HCT116 (cell line): ENCODE data around the gene TPK1. TPM values are rescaled to one million over a fixed set of nuclear protein-coding genes. Genes with fewer than 3 reads are reported as not detected.

Experiments used
- ATAC-seq: fragments of 200-7000 bp; cut with Tn5 transposase; 2 replicates; pipeline ENCODE4 v1.9.1; 2020; ENCODE audit warnings: mild to moderate bottlenecking, moderate library complexity
- BruUV-seq: library from RNA; stranded (reverse); fragments of 400-500 nt; replicated peaks from 2 replicates; lab custom pipeline; 2021; lab: Mats Ljungman, UMichigan
- CTCF ChIA-PET: fragments of 300-600 bp; sonication (Branson Sonifier 250); formaldehyde crosslinking; loops from one replicate; lab custom pipeline; 2021; ENCODE audit warnings: antibody characterized with exemption; lab: Charles Lee
- POLR2A ChIA-PET: fragments of 300-600, 350-600 bp; sonication (Branson Sonifier 250); formaldehyde crosslinking; loops from one replicate; lab custom pipeline; 2021; ENCODE audit warnings: antibody characterized with exemption; lab: Charles Lee
- RAD21 ChIA-PET, 2 experiments: fragments of 300-600 bp; sonication (Branson Sonifier 250); formaldehyde crosslinking; loops; one replicate each; lab custom pipeline; 2023; ENCODE audit warnings: low total read pairs in 2 of 2; ENCODE audit not compliant: uncharacterized antibody in 2 of 2, unreplicated experiment in 2 of 2, low non-redundant PET in 1 of 2; lab: Charles Lee
- DNase-seq: peaks from one replicate; pipeline ENCODE4 v3.0.0-alpha.2; 2010; ENCODE audit warnings: low read depth, low spot score
- H2AFZ ChIP-seq: fragments of 200-600 bp; shearing (Covaris generic), sonication (generic); 2 replicates; pipeline ENCODE4 v1.6.1; 2017; ENCODE audit warnings: low read depth, mixed run types, mixed read lengths, antibody characterized with exemption, low read length; ENCODE audit not compliant: poor library complexity, severe bottlenecking
- H3K27ac ChIP-seq: 2 replicates; pipeline ENCODE4 v1.5.1; 2012; ENCODE audit warnings: low read depth, low read length
- H3K27me3 ChIP-seq: fragments of 200-600 bp; sonication (generic); 2 replicates; pipeline ENCODE4 v1.6.1; 2016; ENCODE audit warnings: mixed run types, low read length, mixed read lengths; ENCODE audit not compliant: insufficient read depth
- H3K36me3 ChIP-seq, 2 experiments: fragments of 200-500 bp in 1 of 2; fragments of 200-600 bp in 1 of 2; sonication (Bioruptor generic) in 1 of 2; sonication (generic) in 1 of 2; 2 replicates each; pipeline versions ENCODE4 v1.5.1 to v1.6.1; 2014 to 2016; ENCODE audit warnings: low read length in 2 of 2, inconsistent platforms in 1 of 2, mixed read lengths in 1 of 2, mixed run types in 1 of 2; ENCODE audit not compliant: insufficient read depth in 2 of 2, control insufficient read depth in 1 of 2
- H3K4me1 ChIP-seq, 2 experiments: fragments of 200-600 bp in 1 of 2; sonication (generic) in 1 of 2; 2 replicates each; pipeline versions ENCODE4 v1.5.1 to v1.6.1; 2012 to 2017; ENCODE audit warnings: low read length in 2 of 2, inconsistent platforms in 1 of 2, mild to moderate bottlenecking in 1 of 2, mixed read lengths in 1 of 2, mixed run types in 1 of 2, moderate library complexity in 1 of 2; ENCODE audit not compliant: insufficient read depth in 2 of 2, control insufficient read depth in 1 of 2
- H3K4me2 ChIP-seq: fragments of 200-600 bp; sonication (generic); 2 replicates; pipeline ENCODE4 v1.6.1; 2017; ENCODE audit warnings: mixed run types, low read length, mixed read lengths
- H3K4me3 ChIP-seq, 2 experiments: fragments of 200-600 bp in 1 of 2; sonication (generic) in 1 of 2; replicated peaks in 1 of 2; 2 replicates each; pipeline ENCODE4 v1.5.1; 2011 to 2016; ENCODE audit warnings: low read length in 2 of 2, control low read depth in 1 of 2, low read depth in 1 of 2, mild to moderate bottlenecking in 1 of 2, mixed read lengths in 1 of 2, mixed run types in 1 of 2
- H3K79me2 ChIP-seq: fragments of 200-600 bp; sonication (generic); 2 replicates; pipeline ENCODE4 v1.6.1; 2017; ENCODE audit warnings: mild to moderate bottlenecking, mixed run types, low read length, moderate library complexity, mixed read lengths; ENCODE audit not compliant: insufficient read depth
- H3K9ac ChIP-seq: fragments of 200-600 bp; sonication (generic); 2 replicates; pipeline ENCODE4 v1.6.1; 2016; ENCODE audit warnings: low read length, mixed read lengths
- H3K9me2 ChIP-seq: fragments of 200-600 bp; sonication (generic), shearing (Covaris generic); 2 replicates; pipeline ENCODE4 v1.6.1; 2017; ENCODE audit warnings: mixed run types, mild to moderate bottlenecking, moderate library complexity; ENCODE audit not compliant: insufficient read depth
- H3K9me3 ChIP-seq, 2 experiments: fragments of 200-500 bp in 1 of 2; fragments of 200-600 bp in 1 of 2; sonication (Bioruptor generic) in 1 of 2; sonication (generic) in 1 of 2; 2 replicates each; pipeline ENCODE4 v1.6.1; 2014 to 2017; ENCODE audit warnings: low read length in 2 of 2, mixed read lengths in 2 of 2, inconsistent platforms in 1 of 2, low read depth in 1 of 2, mild to moderate bottlenecking in 1 of 2, mixed run types in 1 of 2, moderate library complexity in 1 of 2; ENCODE audit not compliant: control insufficient read depth in 1 of 2, insufficient read depth in 1 of 2
- H4K20me1 ChIP-seq: fragments of 200-600 bp; sonication (generic), shearing (Covaris generic); 2 replicates; pipeline ENCODE4 v1.6.1; 2017; ENCODE audit warnings: mixed run types, mild to moderate bottlenecking, moderate library complexity; ENCODE audit not compliant: insufficient read depth
- ATF3 ChIP-seq: IDR thresholded peaks from 2 replicates; pipeline ENCODE4 v1.6.1; 2012
- EGR1 ChIP-seq: IDR thresholded peaks from 2 replicates; pipeline ENCODE4 v1.6.1; 2012; ENCODE audit warnings: low read depth
- EZH2 ChIP-seq: fragments of 200-600 bp; sonication (generic); IDR thresholded peaks from 2 replicates; pipeline ENCODE4 v1.6.1; 2017; ENCODE audit warnings: antibody characterized with exemption, mixed run types
- EZH2phosphoT487 ChIP-seq: fragments of 200-600 bp; IDR thresholded peaks from 2 replicates; pipeline ENCODE4 v1.6.1; 2018; ENCODE audit warnings: antibody characterized with exemption, borderline replicate concordance
- FOSL1 ChIP-seq: IDR thresholded peaks from 2 replicates; pipeline ENCODE4 v1.6.1; 2012; ENCODE audit warnings: low read depth
- MAX ChIP-seq: IDR thresholded peaks from 2 replicates; pipeline ENCODE4 v1.6.1; 2012
- SP1 ChIP-seq: IDR thresholded peaks from 2 replicates; pipeline ENCODE4 v1.6.1; 2012; ENCODE audit warnings: low read depth
- SRF ChIP-seq: IDR thresholded peaks from 2 replicates; pipeline ENCODE4 v1.6.1; 2012; ENCODE audit warnings: low read depth
- ZBTB33 ChIP-seq: IDR thresholded peaks from 2 replicates; pipeline ENCODE4 v1.6.1; 2011; ENCODE audit warnings: mild to moderate bottlenecking, low read length, moderate library complexity; ENCODE audit not compliant: insufficient replicate concordance; ENCODE audit errors: extremely low read depth
- ZNF274 ChIP-seq: fragments of 200-500 bp; sonication (Bioruptor generic); IDR thresholded peaks from 2 replicates; pipeline ENCODE4 v1.6.1; 2014; ENCODE audit warnings: mild to moderate bottlenecking, low read depth, low read length, inconsistent platforms
- intact Hi-C: fragments of 100-400 bp; cut with micrococcal nuclease; formaldehyde crosslinking; loops from 2 replicates; pipeline ENCODE4 v1.10.0; 2022
- total RNA-seq: library from RNA; stranded (reverse); gene quantifications from one replicate; pipeline ENCODE4 v1.2.1, GENCODE V29; 2021; ENCODE audit not compliant: unreplicated experiment

The TPK1 gene
- total RNA-seq, 1 experiment from 2014 or later = 5.4 TPM

GRCh38 chr7:144736880-144737493 lies 98.9 kb downstream of the TPK1 start:
- no peak for TF ChIP-seq SP1
- TF ChIP-seq, all 23 proteins: peak for 0
- Histone ChIP-seq H3K9me2 (no peaks in the 10 kb centered on the region), H3K4me1 (no peaks in the 10 kb centered on the region), H3K79me2 (no peaks in the 10 kb centered on the region), H3K4me2 (no peak overlapping the region), H4K20me1 (no peaks in the 10 kb centered on the region), H2AFZ (no peak overlapping the region), H3K36me3 (no peaks in the 10 kb centered on the region), H3K9me3 (no peaks in the 10 kb centered on the region), H3K4me3 (no peak overlapping the region), H3K27me3 (no peaks in the 10 kb centered on the region), H3K27ac (no peak overlapping the region), H3K9ac (no peak overlapping the region)
- BruUV-seq = no TSS peak
- RAD21 ChIA-PET = no interaction called here
- intact Hi-C loops = no loop called here
- CTCF ChIA-PET = no interaction called here
- ATAC-seq (no peak), DNase-seq (no peak)
- POLR2A ChIA-PET = no interaction called here

GRCh38 chr7:144735505-144736276 lies 100.2 kb downstream of the TPK1 start:
- Histone ChIP-seq H3K36me3 (no peaks in the 10 kb centered on the region), H3K27ac (no peak overlapping the region), H4K20me1 (no peaks in the 10 kb centered on the region), H3K9me2 (no peaks in the 10 kb centered on the region), H3K27me3 (no peaks in the 10 kb centered on the region), H3K9me3 (no peaks in the 10 kb centered on the region), H3K4me3 (no peak overlapping the region), H2AFZ (no peak overlapping the region), H3K4me2 (no peak overlapping the region), H3K4me1 (no peaks in the 10 kb centered on the region), H3K9ac (no peak overlapping the region), H3K79me2 (no peaks in the 10 kb centered on the region)
- ChIA-PET RAD21 (no interaction called here), CTCF (no interaction called here), POLR2A (no interaction called here)
- TF ChIP-seq MAX (no peak), EGR1 (no peak), EZH2 (no peak), ZBTB33 (no peak), FOSL1 (no peak), SRF (no peak), ZNF274 (no peak), EZH2phosphoT487 (no peak), ATF3 (no peak)
- intact Hi-C loops = no loop called here
- DNase-seq (no peak), ATAC-seq (no peak)
- no TSS peak for BruUV-seq
